H1 (cell line): Measurements from ENCODE around the gene CHD5. TPM values are rescaled to one million over a fixed set of nuclear protein-coding genes. Genes with fewer than 3 reads are reported as not detected.

ENCODE experiments used
- CTCF ChIA-PET: fragments of 300-600 bp; sonication (Branson Sonifier 250); formaldehyde crosslinking; loops from one replicate; lab custom pipeline; 2021; ENCODE audit not compliant: partially characterized antibody; lab: Charles Lee
- POLR2A ChIA-PET: fragments of 300-600 bp; sonication (Branson Sonifier 250); formaldehyde crosslinking; loops from one replicate; lab custom pipeline; 2021; ENCODE audit warnings: inconsistent platforms; ENCODE audit not compliant: partially characterized antibody; lab: Charles Lee
- DNase-seq, 2 experiments: peaks; one replicate each; pipeline versions ENCODE4 v3.0.0 to v3.0.0-alpha.2; 2010 to 2022; ENCODE audit warnings: low spot score in 2 of 2, low read depth in 1 of 2, mixed read lengths in 1 of 2
- FAIRE-seq: peaks from 2 replicates; lab custom pipeline; 2011; peaks lifted over from hg19 to GRCh38; lab: Jason Lieb, UNC
- H2AFZ ChIP-seq: 2 replicates; pipeline ENCODE4 v1.8.1; 2012; ENCODE audit warnings: low read length, inconsistent platforms
- H2AK5ac ChIP-seq: 2 replicates; pipeline ENCODE4 v1.6.1; 2013; ENCODE audit warnings: low read depth, low read length
- H2BK120ac ChIP-seq: replicated peaks from 2 replicates; pipeline ENCODE3; 2013; ENCODE audit warnings: low read depth, low read length, inconsistent platforms
- H2BK12ac ChIP-seq: 2 replicates; pipeline ENCODE4 v1.6.1; 2013; ENCODE audit warnings: low read depth, low read length
- H2BK15ac ChIP-seq: 2 replicates; pipeline ENCODE4 v1.6.1; 2013; ENCODE audit warnings: low read length
- H2BK20ac ChIP-seq: 2 replicates; pipeline ENCODE4 v1.6.1; 2013; ENCODE audit warnings: low read length
- H2BK5ac ChIP-seq: 2 replicates; pipeline ENCODE4 v1.6.1; 2013; ENCODE audit warnings: low read depth, low read length
- H3K14ac ChIP-seq: 2 replicates; pipeline ENCODE4 v1.6.1; 2013; ENCODE audit warnings: inconsistent platforms; ENCODE audit not compliant: insufficient read length
- H3K18ac ChIP-seq: 2 replicates; pipeline ENCODE4 v1.6.1; 2013; ENCODE audit warnings: low read length; ENCODE audit errors: extremely low read depth
- H3K23ac ChIP-seq: 2 replicates; pipeline ENCODE4 v1.6.1; 2013; ENCODE audit warnings: inconsistent platforms; ENCODE audit not compliant: insufficient read length
- H3K23me2 ChIP-seq: 2 replicates; pipeline ENCODE4 v1.6.1; 2013; ENCODE audit warnings: low read depth, low read length
- H3K27ac ChIP-seq: 2 replicates; pipeline ENCODE4 v1.6.1; 2011; ENCODE audit warnings: low read depth, low read length, inconsistent platforms
- H3K27me3 ChIP-seq, 4 experiments: replicated peaks in 1 of 4; 1 replicate in 1 of 4; 2 replicates in 3 of 4; pipeline versions ENCODE4 v1.6.1 to v1.8.1; 2011 to 2013; ENCODE audit warnings: low read length in 3 of 4, mild to moderate bottlenecking in 3 of 4, inconsistent platforms in 2 of 4, mixed read lengths in 2 of 4, moderate library complexity in 1 of 4; ENCODE audit not compliant: control insufficient read depth in 3 of 4, insufficient read depth in 3 of 4; ENCODE audit errors: extremely low read depth in 1 of 4
- H3K36me3 ChIP-seq, 4 experiments: 2 replicates each; pipeline versions ENCODE4 v1.6.1 to v1.8.1; 2011 to 2013; ENCODE audit warnings: mild to moderate bottlenecking in 4 of 4, low read length in 3 of 4, moderate library complexity in 2 of 4, control low read depth in 1 of 4, inconsistent platforms in 1 of 4; ENCODE audit not compliant: insufficient read depth in 4 of 4, control insufficient read depth in 2 of 4
- H3K4ac ChIP-seq: replicated peaks from 2 replicates; pipeline ENCODE3; 2013; ENCODE audit warnings: low read length, low read depth, mixed read lengths, inconsistent platforms; ENCODE audit not compliant: insufficient read length
- H3K4me1 ChIP-seq, 4 experiments: replicated peaks in 1 of 4; 1 replicate in 1 of 4; 2 replicates in 3 of 4; pipeline versions ENCODE4 v1.6.1 to v1.8.1; 2011 to 2013; ENCODE audit warnings: low read length in 3 of 4, inconsistent platforms in 2 of 4, mixed read lengths in 1 of 4; ENCODE audit not compliant: insufficient read depth in 4 of 4, control insufficient read depth in 3 of 4
- H3K4me2 ChIP-seq, 2 experiments: 2 replicates each; pipeline versions ENCODE4 v1.6.1 to v1.8.1; 2011 to 2013; ENCODE audit warnings: low read depth in 2 of 2, low read length in 2 of 2, control low read depth in 1 of 2, inconsistent platforms in 1 of 2, mild to moderate bottlenecking in 1 of 2; ENCODE audit not compliant: insufficient read depth in 1 of 2
- H3K4me3 ChIP-seq, 4 experiments: fragments of 200-600, 300-600 bp in 1 of 4; sonication (generic), shearing (Covaris generic), sonication (Bioruptor Twin) in 1 of 4; 2 replicates each; pipeline versions ENCODE4 v1.5.1 to v1.8.1; 2011 to 2016; ENCODE audit warnings: low read length in 4 of 4, low read depth in 3 of 4, control low read depth in 2 of 4, inconsistent platforms in 2 of 4, mild to moderate bottlenecking in 2 of 4, mixed read lengths in 1 of 4, moderate library complexity in 1 of 4; ENCODE audit not compliant: insufficient read depth in 2 of 4; ENCODE audit errors: extremely low read depth in 1 of 4
- H3K56ac ChIP-seq: replicated peaks from 2 replicates; pipeline ENCODE3; 2013; ENCODE audit warnings: low read depth, mild to moderate bottlenecking, mixed read lengths, low read length, inconsistent platforms; ENCODE audit not compliant: insufficient read length
- H3K79me1 ChIP-seq: 2 replicates; pipeline ENCODE4 v1.6.1; 2013; ENCODE audit warnings: low read depth, low read length, control low read depth
- H3K79me2 ChIP-seq, 2 experiments: 2 replicates each; pipeline versions ENCODE4 v1.6.1 to v1.8.1; 2012 to 2013; ENCODE audit warnings: low read length in 2 of 2, mild to moderate bottlenecking in 2 of 2, inconsistent platforms in 1 of 2; ENCODE audit not compliant: insufficient read depth in 2 of 2, control insufficient read depth in 1 of 2
- H3K9ac ChIP-seq, 4 experiments: replicated peaks in 1 of 4; 1 replicate in 1 of 4; 2 replicates in 3 of 4; pipeline versions ENCODE4 v1.6.1 to v1.8.1; 2011 to 2013; ENCODE audit warnings: low read depth in 3 of 4, low read length in 3 of 4, control low read depth in 2 of 4, mild to moderate bottlenecking in 2 of 4, moderate library complexity in 2 of 4, inconsistent platforms in 1 of 4; ENCODE audit errors: extremely low read depth in 1 of 4
- H3K9me3 ChIP-seq, 2 experiments: 2 replicates each; pipeline versions ENCODE4 v1.6.1 to v1.8.1; 2012 to 2013; ENCODE audit warnings: mild to moderate bottlenecking in 2 of 2, moderate library complexity in 2 of 2, control low read depth in 1 of 2, inconsistent platforms in 1 of 2, low read depth in 1 of 2, low read length in 1 of 2, mixed read lengths in 1 of 2; ENCODE audit not compliant: insufficient read depth in 2 of 2
- H4K20me1 ChIP-seq, 2 experiments: replicated peaks in 1 of 2; 2 replicates each; pipeline versions ENCODE3 to v1.8.1; 2011 to 2013; ENCODE audit warnings: inconsistent platforms in 2 of 2, low read length in 2 of 2, mild to moderate bottlenecking in 1 of 2; ENCODE audit not compliant: insufficient read depth in 2 of 2, control insufficient read depth in 1 of 2
- H4K5ac ChIP-seq: 2 replicates; pipeline ENCODE4 v1.6.1; 2013; ENCODE audit warnings: low read length, low read depth, mixed read lengths, inconsistent platforms; ENCODE audit not compliant: insufficient read length
- H4K8ac ChIP-seq: 2 replicates; pipeline ENCODE4 v1.8.0; 2013; ENCODE audit warnings: mild to moderate bottlenecking, moderate library complexity, low read length, inconsistent platforms; ENCODE audit not compliant: insufficient read depth; ENCODE audit errors: extremely low read depth
- H4K91ac ChIP-seq: replicated peaks from 2 replicates; pipeline ENCODE3; 2013; ENCODE audit warnings: low read length, mixed read lengths, inconsistent platforms; ENCODE audit not compliant: insufficient read length
- BRCA1 ChIP-seq: IDR thresholded peaks from 2 replicates; pipeline ENCODE4 v1.6.1; 2012; ENCODE audit warnings: low read depth, low read length, improper control_type of control experiment
- CBX5 ChIP-seq: fragments of 300-800, 300-1000 bp; sonication (generic); IDR thresholded peaks from 2 replicates; pipeline ENCODE4 v1.7.1; 2016; ENCODE audit warnings: antibody characterized with exemption, low read length, low read depth
- CBX8 ChIP-seq: fragments of 300-800, 300-1000 bp; sonication (generic); IDR thresholded peaks from 2 replicates; pipeline ENCODE4 v1.7.1; 2016; ENCODE audit warnings: low read depth, low read length, borderline replicate concordance
- CREB1 ChIP-seq: IDR thresholded peaks from 2 replicates; pipeline ENCODE4 v1.6.1; 2012; ENCODE audit warnings: inconsistent platforms
- SRF ChIP-seq: IDR thresholded peaks from 2 replicates; pipeline ENCODE4 v1.6.1; 2011; ENCODE audit warnings: mild to moderate bottlenecking, low read depth, low read length, moderate library complexity
- WGBS, 2 experiments: shearing (Covaris generic) in 1 of 2; methylation state at CpG; one replicate each; pipeline versions ENCODE4 v1.1.6 to v1.1.7; 2013 to 2015; ENCODE audit warnings: low lambda C conversion rate in 2 of 2, mixed read lengths in 2 of 2, inconsistent platforms in 1 of 2, low coverage in 1 of 2, missing lambda C conversion rate in 1 of 2; ENCODE audit not compliant: insufficient replicate concordance in 2 of 2, insufficient coverage in 1 of 2, insufficient read length in 1 of 2; ENCODE audit errors: extremely low coverage in 1 of 2, missing lambda C conversion rate in 1 of 2; 5-methylcytosine and 5-hydroxymethylcytosine counted together
- polyA plus RNA-seq, 7 experiments: library from polyadenylated mRNA; depleted of rRNA in 3 of 7; stranded (reverse) in 5 of 7; unstranded in 2 of 7; fragments of >200 nt in 5 of 7; fragments of 200-250 nt in 2 of 7; gene quantifications; 1 replicate in 5 of 7; 2 replicates in 1 of 7; 4 replicates in 1 of 7; pipeline versions ENCODE4 v1.2.1 to v1.2.3, GENCODE V29; 2011 to 2013; ENCODE audit warnings: missing spikeins in 2 of 7, mixed read lengths in 2 of 7
- total RNA-seq: library from RNA; stranded (reverse); fragmentation: NEBNext Ultra II Directional; extraction: Animal tissue kit (Norgen Biotek cat#: 25700); gene quantifications from 2 replicates; pipeline ENCODE4 v1.2.1, GENCODE V29; 2021
- TF ChIP-seq, protein P1 (sequence below): IDR thresholded peaks from 2 replicates; pipeline ENCODE4 v1.6.1; 2011; ENCODE audit warnings: low read depth, mild to moderate bottlenecking, low read length; ENCODE audit not compliant: insufficient read depth

The CHD5 gene
- total and polyA plus RNA-seq, 2 of the 8 experiments (the other 6 are each of a cell fraction or from before 2014, with no cell fraction given), result 0.42 to 1.8 TPM

DNA sequence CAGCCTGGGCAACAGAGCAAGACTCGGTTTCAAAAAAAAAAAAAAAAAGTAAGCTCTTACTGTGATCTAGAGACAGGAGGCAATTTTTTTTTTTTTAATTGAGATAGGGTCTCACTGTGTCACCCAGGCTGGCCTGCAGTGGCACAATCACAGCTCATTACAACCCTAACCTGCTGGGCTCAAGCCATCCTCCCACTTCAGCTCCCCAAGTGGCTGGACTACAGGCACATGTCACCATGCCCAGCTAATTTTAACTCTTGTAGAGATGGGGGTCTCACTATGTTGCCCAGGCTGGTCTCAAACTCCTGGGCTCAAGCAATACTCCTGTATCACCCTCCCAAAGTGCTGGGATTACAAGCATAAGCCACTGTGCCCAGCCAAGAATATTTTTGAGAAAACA, 11.8 kb upstream of the CHD5 start:
- no peak for TF ChIP-seq SRF
- no peak for TF ChIP-seq CBX8
- TF ChIP-seq, protein P1, sequence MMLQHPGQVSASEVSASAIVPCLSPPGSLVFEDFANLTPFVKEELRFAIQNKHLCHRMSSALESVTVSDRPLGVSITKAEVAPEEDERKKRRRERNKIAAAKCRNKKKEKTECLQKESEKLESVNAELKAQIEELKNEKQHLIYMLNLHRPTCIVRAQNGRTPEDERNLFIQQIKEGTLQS, result no peak
- TF ChIP-seq CBX5, result no peak
- no peak for TF ChIP-seq BRCA1
- no peak for TF ChIP-seq CREB1
- CTCF ChIA-PET, result interaction anchor here (0.6 to 3.9 kb wide), 5 partner anchors 8 to 150 kb away, joined by 3 to 27 read pairs (median 4); no protein-coding TSS in a partner anchor
- peaks cover 6% of the 10 kb centered on the region for H3K79me1 ChIP-seq

More for the DNA sequence above, 11.8 kb upstream of the CHD5 start:
- H4K91ac ChIP-seq, result no peak overlapping the region
- H4K8ac ChIP-seq, result no peak overlapping the region
- no peak overlapping the region for H3K14ac ChIP-seq
- H3K79me2 ChIP-seq, result peaks cover 6 to 87% of the 10 kb centered on the region in 2 experiments
- WGBS, 2 experiments, result no CpG with 5 or more reads among the region's 1 CpG
- DNase-seq (no peak), FAIRE-seq (no peak)
- H4K5ac ChIP-seq, result no peak overlapping the region
- H2BK20ac ChIP-seq, result no peak overlapping the region
- no peak overlapping the region for H3K56ac ChIP-seq
- peaks cover 38 to 91% (median 69%) of the 10 kb centered on the region in 4 experiments for H3K36me3 ChIP-seq
- no peak overlapping the region for H3K9ac ChIP-seq
- H3K9me3 ChIP-seq, result no peaks in the 10 kb centered on the region
- no peak overlapping the region for H3K23ac ChIP-seq
- H2BK12ac ChIP-seq, result no peak overlapping the region
- no peak overlapping the region for H2BK15ac ChIP-seq
- peaks cover 9 to 21% of the 10 kb centered on the region in 2 experiments for H4K20me1 ChIP-seq
- H3K4ac ChIP-seq, result no peak overlapping the region
- no peak overlapping the region for H3K4me3 ChIP-seq
- no peaks in the 10 kb centered on the region for H3K27me3 ChIP-seq
- POLR2A ChIA-PET, result interaction anchor here (0.6 to 2.3 kb wide), 8 partner anchors 8 to 234 kb away, joined by 3 to 15 read pairs (median 4); no protein-coding TSS in a partner anchor
- H3K18ac ChIP-seq, result no peak overlapping the region
- H3K4me1 ChIP-seq, result no peaks in the 10 kb centered on the region
- no peak overlapping the region for H3K27ac ChIP-seq
- H3K4me2 ChIP-seq, result no peak overlapping the region
- H3K23me2 ChIP-seq, result no peaks in the 10 kb centered on the region
- no peak overlapping the region for H2AFZ ChIP-seq
- no peak overlapping the region for H2BK120ac ChIP-seq
- no peak overlapping the region for H2BK5ac ChIP-seq
- H2AK5ac ChIP-seq, result no peak overlapping the region
